SK-N-DZ (cell line): ENCODE data around the gene SDCCAG8.
A peak's percentile ranks its signal among the peaks of the same experiment; 100 is the strongest.

Experiments used
- DNase-seq: peaks from one replicate; pipeline ENCODE4 v3.0.0-alpha.2; 2015; ENCODE audit warnings: low spot score

Gene SDCCAG8

GRCh38 chr1:243499711-243500110 lies 243.9 kb downstream of the SDCCAG8 start:
- no peak for DNase-seq

GRCh38 chr1:243500512-243500911 lies 244.7 kb downstream of the SDCCAG8 start:
- no peak for DNase-seq

- DNase-seq: no peak
Observed at GRCh38 chr1:243501002-243501401, 245.2 kb downstream of the SDCCAG8 start.

- no peak for DNase-seq
Observed at GRCh38 chr1:243503155-243503554, 247.3 kb downstream of the SDCCAG8 start.

- no peak for DNase-seq
Observed at GRCh38 chr1:243505986-243506689, 250.3 kb downstream of the SDCCAG8 start.

GRCh38 chr1:243507001-243507671 lies 251.3 kb downstream of the SDCCAG8 start:
- DNase-seq: no peak

- no peak for DNase-seq
Observed at GRCh38 chr1:243507672-243508302, 251.9 kb downstream of the SDCCAG8 start.

- no peak for DNase-seq
Observed at GRCh38 chr1:243508303-243508713, 252.5 kb downstream of the SDCCAG8 start.

- no peak for DNase-seq
Observed at GRCh38 chr1:243508943-243509342, 253.1 kb downstream of the SDCCAG8 start.

- DNase-seq: no peak
Observed at GRCh38 chr1:243510928-243511327, 255.1 kb downstream of the SDCCAG8 start.

- no peak for DNase-seq
Observed at GRCh38 chr1:243513726-243514491, 258.1 kb downstream of the SDCCAG8 start.

GRCh38 chr1:243514927-243515326 lies 259.1 kb downstream of the SDCCAG8 start:
- DNase-seq: no peak

- no peak for DNase-seq
Observed at GRCh38 chr1:243520831-243521230, 265.0 kb downstream of the SDCCAG8 start.

GRCh38 chr1:243523766-243524165 lies 267.9 kb downstream of the SDCCAG8 start:
- no peak for DNase-seq

- no peak for DNase-seq
Observed at GRCh38 chr1:243525085-243525487, 269.2 kb downstream of the SDCCAG8 start.

GRCh38 chr1:243526180-243526579 lies 270.3 kb downstream of the SDCCAG8 start:
- peak; percentile 35 for DNase-seq

GRCh38 chr1:243528459-243529121 lies 272.7 kb downstream of the SDCCAG8 start:
- DNase-seq: no peak

GRCh38 chr1:243529512-243529911 lies 273.7 kb downstream of the SDCCAG8 start:
- DNase-seq: no peak

- DNase-seq: no peak
Observed at GRCh38 chr1:243535014-243535413, 279.2 kb downstream of the SDCCAG8 start.

GRCh38 chr1:243539636-243540035 lies 283.8 kb downstream of the SDCCAG8 start:
- DNase-seq: no peak

GRCh38 chr1:243542739-243543415 lies 287.0 kb downstream of the SDCCAG8 start:
- no peak for DNase-seq
